CD14-positive monocyte (primary cell): ENCODE data around the gene TRDN. TPM values are rescaled to one million over a fixed set of nuclear protein-coding genes. Genes with fewer than 3 reads are reported as not detected.

Source experiments
- DNase-seq, 3 donors: peaks; one replicate each; pipeline ENCODE4 v3.0.0-alpha.2; 2011 to 2022
- H2AFZ ChIP-seq: 2 replicates; pipeline ENCODE4 v1.6.0; 2012; ENCODE audit warnings: mild to moderate bottlenecking, low read depth, low read length, inconsistent platforms; ENCODE audit not compliant: insufficient read depth, poor library complexity, severe bottlenecking
- H3K27ac ChIP-seq, 2 donors: 1 replicate in 1 of 2; 2 replicates in 1 of 2; pipeline ENCODE4 v1.5.1; 2012 to 2013; ENCODE audit warnings: low read length in 2 of 2, control low read depth in 1 of 2, inconsistent platforms in 1 of 2, low read depth in 1 of 2, mild to moderate bottlenecking in 1 of 2
- H3K27me3 ChIP-seq, 2 donors: one replicate each; pipeline versions ENCODE4 v1.6.0 to v1.6.1; 2011 to 2013; ENCODE audit warnings: low read length in 2 of 2; ENCODE audit not compliant: control insufficient read depth in 2 of 2, insufficient read depth in 2 of 2
- H3K36me3 ChIP-seq, 2 donors: replicated peaks in 1 of 2; 1 replicate in 1 of 2; 2 replicates in 1 of 2; pipeline versions ENCODE4 v1.5.1 to v1.6.1; 2012 to 2013; ENCODE audit warnings: low read length in 2 of 2, control low read depth in 1 of 2, inconsistent platforms in 1 of 2, mild to moderate bottlenecking in 1 of 2; ENCODE audit not compliant: insufficient read depth in 2 of 2, control insufficient read depth in 1 of 2
- H3K4me1 ChIP-seq, 2 donors: 1 replicate in 1 of 2; 2 replicates in 1 of 2; pipeline versions ENCODE4 v1.5.1 to v1.6.1; 2012 to 2013; ENCODE audit warnings: low read length in 2 of 2, control low read depth in 1 of 2, inconsistent platforms in 1 of 2, mild to moderate bottlenecking in 1 of 2, moderate library complexity in 1 of 2; ENCODE audit not compliant: insufficient read depth in 2 of 2, control insufficient read depth in 1 of 2
- H3K4me2 ChIP-seq: replicated peaks from 2 replicates; pipeline ENCODE3; 2012; ENCODE audit warnings: low read length, moderate library complexity, mild to moderate bottlenecking; ENCODE audit not compliant: poor library complexity, severe bottlenecking; ENCODE audit errors: extremely low read depth
- H3K4me3 ChIP-seq, 3 experiments: fragments of 200-600 bp in 1 of 3; sonication (generic) in 1 of 3; replicated peaks in 1 of 3; 1 replicate in 2 of 3; 2 replicates in 1 of 3; pipeline ENCODE4 v1.5.1; 2011 to 2013; ENCODE audit warnings: low read length in 3 of 3, mild to moderate bottlenecking in 3 of 3, control low read depth in 2 of 3, low read depth in 2 of 3, inconsistent platforms in 1 of 3, moderate library complexity in 1 of 3
- H3K79me2 ChIP-seq: 2 replicates; pipeline ENCODE4 v1.6.0; 2012; ENCODE audit warnings: mild to moderate bottlenecking, control low read depth, inconsistent platforms, low read length, moderate library complexity; ENCODE audit not compliant: insufficient read depth
- H3K9ac ChIP-seq: 2 replicates; pipeline ENCODE4 v1.6.0; 2017; ENCODE audit warnings: low read length, mild to moderate bottlenecking; ENCODE audit not compliant: insufficient read depth, poor library complexity, severe bottlenecking
- H3K9me3 ChIP-seq, 2 donors: replicated peaks in 1 of 2; 1 replicate in 1 of 2; 2 replicates in 1 of 2; pipeline versions ENCODE4 v1.5.1 to v1.6.1; 2012 to 2013; ENCODE audit warnings: low read length in 2 of 2, control low read depth in 1 of 2; ENCODE audit not compliant: control insufficient read depth in 1 of 2, insufficient read depth in 1 of 2
- H4K20me1 ChIP-seq: 2 replicates; pipeline ENCODE4 v1.6.0; 2012; ENCODE audit warnings: mild to moderate bottlenecking, low read length, control low read depth, moderate library complexity; ENCODE audit not compliant: insufficient read depth
- H3K27ac Mint-ChIP-seq, 7 donors: one replicate each; pipeline ENCODE4 v1.8.0; 2020; ENCODE audit warnings: mild to moderate bottlenecking in 7 of 7, mixed read lengths in 7 of 7, moderate library complexity in 6 of 7, inconsistent platforms in 2 of 7
- H3K27me3 Mint-ChIP-seq, 3 donors: one replicate each; pipeline ENCODE4 v1.8.0; 2021 to 2022; ENCODE audit warnings: low read depth in 3 of 3, mild to moderate bottlenecking in 3 of 3, mixed read lengths in 3 of 3, moderate library complexity in 3 of 3, inconsistent platforms in 1 of 3
- H3K36me3 Mint-ChIP-seq, 2 donors: one replicate each; pipeline ENCODE4 v1.8.0; 2020; ENCODE audit warnings: mixed read lengths in 2 of 2, inconsistent platforms in 1 of 2, mild to moderate bottlenecking in 1 of 2
- H3K4me1 Mint-ChIP-seq: one replicate; pipeline ENCODE4 v1.8.0; 2020; ENCODE audit warnings: mild to moderate bottlenecking, mixed read lengths
- H3K4me3 Mint-ChIP-seq, 2 donors: one replicate each; pipeline ENCODE4 v1.8.0; 2020; ENCODE audit warnings: mild to moderate bottlenecking in 2 of 2, mixed read lengths in 2 of 2, moderate library complexity in 1 of 2
- H3K9me3 Mint-ChIP-seq, 7 donors: one replicate each; pipeline ENCODE4 v1.8.0; 2020 to 2022; ENCODE audit warnings: mixed read lengths in 7 of 7, mild to moderate bottlenecking in 6 of 7, moderate library complexity in 6 of 7, inconsistent platforms in 2 of 7
- WGBS: methylation state at CpG from one replicate; pipeline ENCODE4 v1.1.5; 2013; ENCODE audit warnings: missing lambda C conversion rate; ENCODE audit not compliant: insufficient coverage; 5-methylcytosine and 5-hydroxymethylcytosine counted together
- intact Hi-C, 2 donors: fragments of 100-400 bp; cut with micrococcal nuclease; formaldehyde crosslinking; loops; one replicate each; pipeline versions ENCODE4 v1.15.0 to v1.15.1; 2023
- polyA plus RNA-seq, 3 donors: library from polyadenylated mRNA; depleted of rRNA in 1 of 3; unstranded in 2 of 3; stranded (reverse) in 1 of 3; fragments of 300-500 nt in 2 of 3; fragments of >200 nt in 1 of 3; fragmentation: Illumina TruSeq in 2 of 3; gene quantifications; 1 replicate in 2 of 3; 2 replicates in 1 of 3; pipeline ENCODE4 v1.2.3, GENCODE V29; 2012 to 2021
- TF ChIP-seq, protein P1 (sequence below): fragments of 200-600 bp; IDR thresholded peaks from one replicate; pipeline ENCODE4 v1.8.0; 2022; ENCODE audit warnings: antibody characterized with exemption, mild to moderate bottlenecking

The TRDN gene
- polyA plus RNA-seq, 3 donors: not detected

DNA sequence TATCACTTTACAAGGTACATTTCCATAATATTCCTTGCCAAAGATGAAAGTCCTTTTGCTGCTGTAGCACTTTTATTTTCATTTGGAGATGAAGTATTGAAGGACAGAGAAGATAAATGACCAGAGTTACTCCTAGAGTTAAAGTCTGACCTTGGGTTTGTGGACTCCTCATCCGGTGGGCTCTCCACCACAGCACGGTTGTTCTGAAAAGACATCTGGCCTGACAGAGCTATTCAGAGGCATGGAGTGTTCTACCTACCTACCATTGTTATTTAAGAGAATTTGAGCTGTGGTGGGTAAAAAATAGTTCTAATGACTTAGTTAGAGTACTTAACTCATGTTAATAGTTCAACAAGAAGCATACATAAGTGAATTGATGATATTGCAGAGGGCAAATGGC lies 422.3 kb downstream of the TRDN start:
- Mint-ChIP-seq H3K4me1 (no peaks in the 10 kb centered on the region), H3K9me3 (peaks cover 0 to 5% (median 0%) of the 10 kb centered on the region in 7 donors), H3K27me3 (no peaks in the 10 kb centered on the region), H3K36me3 (no peaks in the 10 kb centered on the region), H3K27ac (no peak overlapping the region), H3K4me3 (no peak overlapping the region)
- no peaks in the 10 kb centered on the region for H4K20me1 ChIP-seq
- H3K36me3 ChIP-seq: no peaks in the 10 kb centered on the region
- TF ChIP-seq, protein P1, sequence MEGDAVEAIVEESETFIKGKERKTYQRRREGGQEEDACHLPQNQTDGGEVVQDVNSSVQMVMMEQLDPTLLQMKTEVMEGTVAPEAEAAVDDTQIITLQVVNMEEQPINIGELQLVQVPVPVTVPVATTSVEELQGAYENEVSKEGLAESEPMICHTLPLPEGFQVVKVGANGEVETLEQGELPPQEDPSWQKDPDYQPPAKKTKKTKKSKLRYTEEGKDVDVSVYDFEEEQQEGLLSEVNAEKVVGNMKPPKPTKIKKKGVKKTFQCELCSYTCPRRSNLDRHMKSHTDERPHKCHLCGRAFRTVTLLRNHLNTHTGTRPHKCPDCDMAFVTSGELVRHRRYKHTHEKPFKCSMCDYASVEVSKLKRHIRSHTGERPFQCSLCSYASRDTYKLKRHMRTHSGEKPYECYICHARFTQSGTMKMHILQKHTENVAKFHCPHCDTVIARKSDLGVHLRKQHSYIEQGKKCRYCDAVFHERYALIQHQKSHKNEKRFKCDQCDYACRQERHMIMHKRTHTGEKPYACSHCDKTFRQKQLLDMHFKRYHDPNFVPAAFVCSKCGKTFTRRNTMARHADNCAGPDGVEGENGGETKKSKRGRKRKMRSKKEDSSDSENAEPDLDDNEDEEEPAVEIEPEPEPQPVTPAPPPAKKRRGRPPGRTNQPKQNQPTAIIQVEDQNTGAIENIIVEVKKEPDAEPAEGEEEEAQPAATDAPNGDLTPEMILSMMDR: no peak
- WGBS: no CpG with 5 or more reads among the region's 2 CpGs
- no peak overlapping the region for H3K27ac ChIP-seq
- H3K4me1 ChIP-seq: no peaks in the 10 kb centered on the region
- H3K4me2 ChIP-seq: no peak overlapping the region
- intact Hi-C loops: no loop called here
- no peaks in the 10 kb centered on the region for H3K27me3 ChIP-seq
- H3K4me3 ChIP-seq: no peak overlapping the region
- no peak overlapping the region for H2AFZ ChIP-seq
- H3K9ac ChIP-seq: no peak overlapping the region
- no peak for DNase-seq
- no peaks in the 10 kb centered on the region for H3K9me3 ChIP-seq
- H3K79me2 ChIP-seq: no peaks in the 10 kb centered on the region

DNA sequence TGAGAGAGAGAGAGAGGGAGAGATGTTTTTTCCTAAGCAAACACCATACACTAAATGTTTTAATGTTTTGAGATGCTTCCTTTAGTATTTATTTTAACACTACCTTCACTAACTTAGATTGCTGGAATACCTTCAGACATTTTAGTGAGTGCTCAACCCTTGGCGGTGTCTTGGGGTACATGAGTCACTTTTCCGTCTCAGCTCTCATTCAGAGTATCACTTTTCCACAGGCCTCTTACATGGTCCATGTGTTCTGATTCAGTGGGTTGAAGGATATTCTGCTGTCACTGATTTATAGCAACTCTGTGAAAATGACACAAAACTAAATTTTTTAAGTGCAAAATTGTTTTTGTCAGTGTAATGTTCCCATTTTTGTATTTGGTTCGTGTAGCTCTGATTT lies 422.8 kb downstream of the TRDN start:
- no peak overlapping the region for H3K27ac ChIP-seq
- no peak overlapping the region for H2AFZ ChIP-seq
- H3K9me3 ChIP-seq: no peaks in the 10 kb centered on the region
- intact Hi-C loops: no loop called here
- H3K4me1 ChIP-seq: no peaks in the 10 kb centered on the region
- peaks cover 0 to 5% (median 0%) of the 10 kb centered on the region in 7 donors for H3K9me3 Mint-ChIP-seq
- H3K4me3 Mint-ChIP-seq: no peak overlapping the region
- no peaks in the 10 kb centered on the region for H4K20me1 ChIP-seq
- DNase-seq: no peak
- TF ChIP-seq, protein P1: no peak
- H3K4me3 ChIP-seq: no peak overlapping the region
- H3K79me2 ChIP-seq: no peaks in the 10 kb centered on the region
- H3K27me3 Mint-ChIP-seq: no peaks in the 10 kb centered on the region
- H3K27ac Mint-ChIP-seq: no peak overlapping the region
- no peaks in the 10 kb centered on the region for H3K4me1 Mint-ChIP-seq
- H3K27me3 ChIP-seq: no peaks in the 10 kb centered on the region
- no peak overlapping the region for H3K4me2 ChIP-seq
- H3K9ac ChIP-seq: no peak overlapping the region
- WGBS: 100% methylated on average over 1 of the region's 3 CpGs
- no peaks in the 10 kb centered on the region for H3K36me3 ChIP-seq
- H3K36me3 Mint-ChIP-seq: no peaks in the 10 kb centered on the region
